KMS-11 (cell line): ENCODE measurements around the gene SMG1.
"Not testable (repeated sequence)": the region's sequence is repeated elsewhere in the genome, so short reads cannot be mapped to it uniquely, and the experiment has no call there.

Experiments used
- H2AFZ ChIP-seq: fragments of 200-600 bp; sonication (generic); 2 replicates; pipeline ENCODE4 v1.6.1; 2016; ENCODE audit warnings: antibody characterized with exemption, mixed run types, low read depth
- H3K27ac ChIP-seq: fragments of 200-600 bp; sonication (generic); 2 replicates; pipeline ENCODE4 v1.6.1; 2016; ENCODE audit warnings: mild to moderate bottlenecking, mixed run types
- H3K27me3 ChIP-seq: fragments of 200-600 bp; sonication (generic); 2 replicates; pipeline ENCODE4 v1.6.1; 2017; ENCODE audit warnings: mild to moderate bottlenecking, low read depth, mixed run types, moderate library complexity; ENCODE audit not compliant: insufficient read depth
- H3K36me3 ChIP-seq: fragments of 200-600 bp; sonication (generic); 2 replicates; pipeline ENCODE4 v1.6.1; 2017; ENCODE audit warnings: mild to moderate bottlenecking, mixed run types; ENCODE audit not compliant: insufficient read depth
- H3K4me1 ChIP-seq: fragments of 200-600 bp; sonication (generic); 2 replicates; pipeline ENCODE4 v1.6.1; 2016; ENCODE audit warnings: mild to moderate bottlenecking, low read depth, mixed run types; ENCODE audit not compliant: poor library complexity, severe bottlenecking
- H3K4me2 ChIP-seq: fragments of 200-600 bp; sonication (generic); 2 replicates; pipeline ENCODE4 v1.7.0; 2016; ENCODE audit warnings: mild to moderate bottlenecking, mixed run types
- H3K4me3 ChIP-seq: fragments of 200-600 bp; sonication (generic); IDR thresholded peaks from 2 replicates; pipeline ENCODE4 v1.6.1; 2017; ENCODE audit warnings: low read depth, low read length, mixed read lengths; ENCODE audit not compliant: insufficient read depth
- H3K79me2 ChIP-seq: fragments of 200-600 bp; sonication (generic); 2 replicates; pipeline ENCODE4 v1.6.1; 2016; ENCODE audit warnings: low read depth, mixed run types; ENCODE audit not compliant: insufficient read depth
- H3K9ac ChIP-seq: fragments of 200-600 bp; sonication (generic); 2 replicates; pipeline ENCODE4 v1.6.1; 2016; ENCODE audit warnings: mild to moderate bottlenecking, mixed run types
- H4K20me1 ChIP-seq: fragments of 200-600 bp; sonication (generic); 2 replicates; pipeline ENCODE4 v1.6.1; 2016; ENCODE audit warnings: mild to moderate bottlenecking, mixed run types; ENCODE audit not compliant: insufficient read depth
- TF ChIP-seq, protein P1 (sequence below): fragments of 200-600 bp; sonication (generic); conservative IDR thresholded peaks from 2 replicates; pipeline ENCODE4 v1.6.1; 2017; ENCODE audit warnings: low read depth, mild to moderate bottlenecking, antibody characterized with exemption, low read length, moderate library complexity, mixed read lengths

Gene SMG1

DNA sequence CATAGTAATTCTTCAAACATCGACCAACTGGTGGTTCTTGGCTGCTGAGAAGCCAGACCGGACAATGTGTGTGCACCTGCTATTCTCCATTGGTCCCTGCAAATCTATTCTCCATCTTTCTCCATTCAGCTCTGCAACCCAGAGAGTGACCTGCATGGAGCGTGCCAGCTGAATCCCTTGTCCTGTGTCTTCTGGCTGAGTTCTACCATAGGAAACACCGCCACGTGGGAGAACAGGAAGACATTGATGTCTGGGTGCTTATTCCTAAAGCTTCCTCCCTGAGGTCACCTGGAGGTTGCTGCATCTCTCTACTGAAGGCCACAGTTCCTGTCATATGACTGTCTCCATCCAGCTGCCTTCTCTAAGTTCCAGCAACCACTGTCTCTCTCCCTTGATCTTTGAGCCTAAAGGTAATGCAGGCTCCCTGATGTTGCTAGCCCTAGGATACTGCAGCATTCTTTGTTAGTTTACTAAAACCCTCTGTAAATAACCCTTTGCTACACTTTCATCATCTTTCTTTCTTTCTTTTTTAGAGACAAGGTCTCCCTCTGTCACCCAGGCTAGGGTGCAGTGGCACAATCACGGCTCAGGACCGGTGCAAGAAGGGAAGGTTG is 10.6 kb upstream of the SMG1 start:
- Histone ChIP-seq H3K4me3 (no peak overlapping the region), H3K36me3 (no peaks in the 10 kb centered on the region), H3K4me2 (no peak overlapping the region), H3K9ac (no peak overlapping the region), H3K79me2 (no peaks in the 10 kb centered on the region), H3K4me1 (no peaks in the 10 kb centered on the region), H3K27ac (no peak overlapping the region), H3K27me3 (no peaks in the 10 kb centered on the region), H2AFZ (no peak overlapping the region), H4K20me1 (no peaks in the 10 kb centered on the region)
- TF ChIP-seq, protein P1, sequence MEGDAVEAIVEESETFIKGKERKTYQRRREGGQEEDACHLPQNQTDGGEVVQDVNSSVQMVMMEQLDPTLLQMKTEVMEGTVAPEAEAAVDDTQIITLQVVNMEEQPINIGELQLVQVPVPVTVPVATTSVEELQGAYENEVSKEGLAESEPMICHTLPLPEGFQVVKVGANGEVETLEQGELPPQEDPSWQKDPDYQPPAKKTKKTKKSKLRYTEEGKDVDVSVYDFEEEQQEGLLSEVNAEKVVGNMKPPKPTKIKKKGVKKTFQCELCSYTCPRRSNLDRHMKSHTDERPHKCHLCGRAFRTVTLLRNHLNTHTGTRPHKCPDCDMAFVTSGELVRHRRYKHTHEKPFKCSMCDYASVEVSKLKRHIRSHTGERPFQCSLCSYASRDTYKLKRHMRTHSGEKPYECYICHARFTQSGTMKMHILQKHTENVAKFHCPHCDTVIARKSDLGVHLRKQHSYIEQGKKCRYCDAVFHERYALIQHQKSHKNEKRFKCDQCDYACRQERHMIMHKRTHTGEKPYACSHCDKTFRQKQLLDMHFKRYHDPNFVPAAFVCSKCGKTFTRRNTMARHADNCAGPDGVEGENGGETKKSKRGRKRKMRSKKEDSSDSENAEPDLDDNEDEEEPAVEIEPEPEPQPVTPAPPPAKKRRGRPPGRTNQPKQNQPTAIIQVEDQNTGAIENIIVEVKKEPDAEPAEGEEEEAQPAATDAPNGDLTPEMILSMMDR, result no peak

DNA sequence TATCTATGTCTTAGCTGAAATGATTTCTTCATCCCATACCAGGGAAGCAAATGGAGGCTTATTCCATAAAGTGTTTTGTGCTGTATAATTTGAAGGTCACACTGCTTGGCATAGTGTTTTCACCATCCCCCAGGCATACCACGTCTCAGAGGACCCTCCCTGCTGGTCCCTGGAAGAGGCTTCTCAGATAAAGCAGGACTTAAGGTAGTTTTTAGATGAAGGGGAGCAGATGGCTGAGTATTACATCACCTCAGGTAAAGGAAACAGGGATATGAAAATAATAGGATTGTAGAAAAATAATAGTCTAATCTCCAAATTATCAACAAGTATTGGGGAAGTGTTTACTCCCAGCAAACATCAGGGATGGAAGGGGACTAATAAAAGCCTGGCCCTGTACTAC is 7.3 kb upstream of the SMG1 start:
- H3K9ac ChIP-seq, result no peak overlapping the region
- TF ChIP-seq, protein P1, result no peak
- H3K4me1 ChIP-seq, result no peaks in the 10 kb centered on the region
- H3K4me2 ChIP-seq, result no peak overlapping the region
- no peak overlapping the region for H3K4me3 ChIP-seq
- no peak overlapping the region for H2AFZ ChIP-seq
- no peaks in the 10 kb centered on the region for H3K27me3 ChIP-seq
- no peak overlapping the region for H3K27ac ChIP-seq
- H3K79me2 ChIP-seq, result no peaks in the 10 kb centered on the region
- no peaks in the 10 kb centered on the region for H3K36me3 ChIP-seq
- H4K20me1 ChIP-seq, result no peaks in the 10 kb centered on the region

DNA sequence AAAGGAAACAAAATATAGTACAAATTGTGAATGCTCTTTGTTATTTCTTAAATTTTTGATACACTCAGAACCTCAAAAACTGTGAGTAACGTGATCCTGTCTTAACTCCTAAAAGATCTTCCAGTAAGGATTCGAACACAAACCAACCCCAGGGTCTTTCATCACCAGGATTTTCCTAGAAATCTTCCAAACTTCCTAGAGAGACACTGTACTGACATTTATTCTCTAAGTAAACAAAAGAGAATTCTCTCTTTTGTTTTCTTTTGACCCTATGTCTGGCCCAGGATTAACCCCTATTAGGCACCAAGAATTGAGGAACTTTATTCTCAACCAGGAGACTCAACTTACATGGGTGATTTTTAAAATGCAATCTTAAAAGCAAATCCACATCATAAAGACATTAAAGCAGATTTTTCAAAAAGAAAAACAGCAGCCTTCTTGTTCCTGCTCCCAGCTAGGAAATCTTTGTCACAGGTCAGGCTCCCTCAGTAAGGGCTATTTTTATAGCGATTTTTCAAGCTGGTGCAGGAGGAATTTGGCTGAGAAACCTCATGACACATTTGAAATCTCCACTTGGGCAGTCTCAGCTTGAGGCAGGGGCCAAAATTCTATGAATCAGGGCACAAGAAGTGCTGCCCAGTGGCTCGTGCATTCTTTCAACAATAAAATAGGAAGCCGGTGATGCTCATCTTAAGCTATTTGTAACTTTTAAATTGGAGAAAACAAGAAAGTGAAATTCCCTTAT is 6.2 kb upstream of the SMG1 start:
- H3K79me2 ChIP-seq, result no peaks in the 10 kb centered on the region
- no peaks in the 10 kb centered on the region for H3K36me3 ChIP-seq
- H3K27ac ChIP-seq, result no peak overlapping the region
- no peak overlapping the region for H3K4me3 ChIP-seq
- no peak overlapping the region for H3K9ac ChIP-seq
- peaks cover 2% of the 10 kb centered on the region for H3K4me1 ChIP-seq
- TF ChIP-seq, protein P1, result no peak
- H3K4me2 ChIP-seq, result no peak overlapping the region
- H4K20me1 ChIP-seq, result no peaks in the 10 kb centered on the region
- no peaks in the 10 kb centered on the region for H3K27me3 ChIP-seq
- H2AFZ ChIP-seq, result no peak overlapping the region

DNA sequence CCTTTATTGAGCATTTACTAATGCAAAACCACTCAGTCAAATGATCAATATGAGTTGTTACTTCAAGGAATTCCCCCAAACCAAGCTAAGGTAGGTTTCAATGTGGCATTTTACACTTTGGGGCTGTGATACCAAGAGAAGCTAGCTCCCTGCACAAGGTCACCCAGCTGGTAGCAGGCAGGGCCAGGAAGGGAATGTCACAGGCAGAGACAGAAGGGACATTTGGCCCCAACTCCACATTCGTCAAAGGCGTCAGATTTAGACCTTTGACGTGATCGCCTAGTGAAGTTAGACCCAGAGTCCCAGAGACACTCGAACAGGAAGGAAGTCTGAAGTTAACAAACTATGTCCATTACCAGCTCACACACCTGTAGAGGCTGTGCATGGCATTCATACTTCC is 5.5 kb upstream of the SMG1 start:
- no peak overlapping the region for H2AFZ ChIP-seq
- H3K4me3 ChIP-seq, result no peak overlapping the region
- no peaks in the 10 kb centered on the region for H3K36me3 ChIP-seq
- TF ChIP-seq, protein P1, result no peak
- no peak overlapping the region for H3K9ac ChIP-seq
- H3K79me2 ChIP-seq, result no peaks in the 10 kb centered on the region
- no peak overlapping the region for H3K27ac ChIP-seq
- H4K20me1 ChIP-seq, result no peaks in the 10 kb centered on the region
- H3K4me2 ChIP-seq, result no peak overlapping the region
- H3K4me1 ChIP-seq, result peaks cover 8% of the 10 kb centered on the region
- no peaks in the 10 kb centered on the region for H3K27me3 ChIP-seq

DNA sequence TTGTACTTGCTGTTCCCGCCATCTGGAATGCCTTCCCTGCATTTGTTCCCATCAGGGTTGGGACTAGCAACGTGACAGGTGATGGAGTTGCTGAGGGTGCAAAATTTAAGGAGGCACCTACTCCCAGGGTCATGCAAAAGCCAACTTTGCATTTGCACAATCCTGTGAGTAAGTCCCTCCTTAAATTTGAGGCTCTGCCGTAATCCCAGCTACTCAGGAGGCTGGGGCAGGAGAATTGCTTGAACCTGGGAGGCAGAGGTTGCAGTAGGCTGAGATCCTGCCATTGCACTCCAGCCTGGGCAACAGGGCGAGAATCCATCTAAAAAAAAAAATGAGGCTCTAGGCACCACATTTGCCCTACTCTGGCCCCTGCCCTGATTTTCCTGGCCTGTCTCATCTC is 3.9 kb upstream of the SMG1 start:
- not testable (repeated sequence) for H4K20me1 ChIP-seq, H3K4me3 ChIP-seq, H3K4me2 ChIP-seq, H3K27ac ChIP-seq, H3K4me1 ChIP-seq, H3K79me2 ChIP-seq, H2AFZ ChIP-seq, H3K27me3 ChIP-seq, H3K36me3 ChIP-seq, H3K9ac ChIP-seq

DNA sequence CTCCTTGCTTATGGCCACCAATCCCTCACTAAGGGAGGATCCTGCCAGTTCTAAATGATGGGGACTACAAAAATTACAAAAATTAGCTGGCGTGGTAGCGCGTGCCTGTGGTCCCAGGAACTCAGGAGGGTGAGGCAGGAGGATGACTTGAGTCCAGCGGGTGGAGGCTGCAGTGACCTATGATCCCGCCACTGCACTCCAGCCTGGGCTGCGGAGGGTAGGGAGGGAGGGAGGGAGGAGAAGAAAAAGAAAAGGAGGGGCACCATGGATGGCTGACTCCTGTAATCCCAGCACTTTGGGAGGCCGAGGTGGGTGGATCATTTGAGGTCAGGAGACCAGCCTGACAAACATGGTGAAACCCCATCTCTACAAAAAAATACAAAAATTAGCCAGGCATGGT is 1.9 kb upstream of the SMG1 start:
- H3K4me1 ChIP-seq, result peaks cover 22% of the 10 kb centered on the region
- not testable (repeated sequence) for H3K4me3 ChIP-seq, H3K27me3 ChIP-seq, H3K9ac ChIP-seq, H3K36me3 ChIP-seq, H4K20me1 ChIP-seq, H3K27ac ChIP-seq, H2AFZ ChIP-seq, H3K4me2 ChIP-seq
- H3K79me2 ChIP-seq, result peaks cover 24% of the 10 kb centered on the region
